HEK293 (cell line): Measurements from ENCODE around the gene CD81.

Source experiments
- CTCF ChIA-PET: fragments of 350-600 bp; formaldehyde crosslinking; extraction: SDS; loops from one replicate; lab custom pipeline; 2021; ENCODE audit warnings: antibody characterized with exemption; lab: Yijun Ruan, JAX
- POLR2A ChIA-PET: fragments of 300-600 bp; formaldehyde crosslinking; extraction: SDS; loops from one replicate; lab custom pipeline; 2020; ENCODE audit warnings: antibody characterized with exemption, inconsistent platforms; lab: Yijun Ruan, JAX
- H3K27ac ChIP-seq: fragments of 200-500 bp; sonication (Bioruptor generic); 2 replicates; pipeline ENCODE4 v1.5.1; 2014; ENCODE audit warnings: low read depth, low read length, control low read depth, inconsistent platforms; ENCODE audit errors: extremely low read depth
- H3K36me3 ChIP-seq, 2 experiments: fragments of 200-500 bp in 1 of 2; sonication (Bioruptor generic) in 1 of 2; 1 replicate in 1 of 2; 2 replicates in 1 of 2; pipeline ENCODE4 v1.5.1; 2014 to 2017; ENCODE audit warnings: inconsistent platforms in 2 of 2, low read length in 2 of 2; ENCODE audit not compliant: control insufficient read depth in 2 of 2, insufficient read depth in 1 of 2
- H3K4me1 ChIP-seq: fragments of 200-500 bp; sonication (Bioruptor generic); 2 replicates; pipeline ENCODE4 v1.5.1; 2014; ENCODE audit warnings: mild to moderate bottlenecking, low read length, inconsistent platforms; ENCODE audit not compliant: control insufficient read depth, insufficient read depth
- H3K4me3 ChIP-seq: 2 replicates; pipeline ENCODE4 v1.5.1; 2011; ENCODE audit warnings: low read depth, mild to moderate bottlenecking, control low read depth, low read length, moderate library complexity
- H3K9me3 ChIP-seq: fragments of 200-500 bp; sonication (Bioruptor generic); 2 replicates; pipeline ENCODE4 v1.5.1; 2014; ENCODE audit warnings: low read depth, low read length, inconsistent platforms; ENCODE audit not compliant: control insufficient read depth, insufficient read depth
- EGR2 ChIP-seq: fragments of 450-650 bp; formaldehyde crosslinking; IDR thresholded peaks from 2 replicates; pipeline ENCODE4 v1.5.1; 2016; ENCODE audit warnings: low read depth, missing biosample characterization, missing genetic modification characterization
- GLI4 ChIP-seq: fragments of 450-650 bp; formaldehyde crosslinking; IDR thresholded peaks from 2 replicates; pipeline ENCODE4 v1.5.1; 2016; ENCODE audit warnings: missing biosample characterization, missing genetic modification characterization
- HOXD13 ChIP-seq: sonication (generic); formaldehyde crosslinking; IDR thresholded peaks from 2 replicates; pipeline ENCODE4 v1.8.0; 2022; ENCODE audit warnings: missing genetic modification reagents, borderline replicate concordance
- KLF1 ChIP-seq: fragments of 450-650 bp; formaldehyde crosslinking; IDR thresholded peaks from 2 replicates; pipeline ENCODE4 v1.5.1; 2016; ENCODE audit warnings: missing biosample characterization, missing genetic modification characterization
- PRDM6 ChIP-seq: fragments of 450-650 bp; formaldehyde crosslinking; IDR thresholded peaks from 2 replicates; pipeline ENCODE4 v1.5.1; 2017; ENCODE audit warnings: missing biosample characterization, missing genetic modification characterization
- SCRT2 ChIP-seq: fragments of 450-650 bp; formaldehyde crosslinking; IDR thresholded peaks from 2 replicates; pipeline ENCODE4 v1.5.1; 2016; ENCODE audit warnings: missing biosample characterization, missing genetic modification characterization
- SP7 ChIP-seq: fragments of 450-650 bp; formaldehyde crosslinking; IDR thresholded peaks from 2 replicates; pipeline ENCODE4 v1.5.1; 2016; ENCODE audit warnings: missing biosample characterization, missing genetic modification characterization
- ZBTB20 ChIP-seq: fragments of 450-650 bp; formaldehyde crosslinking; IDR thresholded peaks from 2 replicates; pipeline ENCODE4 v1.5.1; 2016; ENCODE audit warnings: missing biosample characterization, missing genetic modification characterization
- ZEB2 ChIP-seq: fragments of 450-650 bp; formaldehyde crosslinking; IDR thresholded peaks from 2 replicates; pipeline ENCODE4 v1.5.1; 2016; ENCODE audit warnings: missing biosample characterization, missing genetic modification characterization
- ZNF155 ChIP-seq: fragments of 450-650 bp; formaldehyde crosslinking; IDR thresholded peaks from 2 replicates; pipeline ENCODE4 v1.5.1; 2016; ENCODE audit warnings: missing biosample characterization, missing genetic modification characterization
- ZNF174 ChIP-seq: fragments of 450-650 bp; formaldehyde crosslinking; IDR thresholded peaks from 2 replicates; pipeline ENCODE4 v1.5.0; 2017; ENCODE audit warnings: missing biosample characterization, mild to moderate bottlenecking, missing genetic modification characterization
- ZNF175 ChIP-seq: fragments of 450-650 bp; formaldehyde crosslinking; IDR thresholded peaks from 2 replicates; pipeline ENCODE4 v1.5.1; 2016; ENCODE audit warnings: missing biosample characterization, missing genetic modification characterization
- ZNF223 ChIP-seq: fragments of 450-650 bp; formaldehyde crosslinking; IDR thresholded peaks from 2 replicates; pipeline ENCODE4 v1.5.1; 2016; ENCODE audit warnings: missing biosample characterization, missing genetic modification characterization
- ZNF266 ChIP-seq: fragments of 450-650 bp; formaldehyde crosslinking; IDR thresholded peaks from 2 replicates; pipeline ENCODE4 v1.5.1; 2016; ENCODE audit warnings: missing biosample characterization, missing genetic modification characterization, low read depth
- ZNF473 ChIP-seq: fragments of 450-650 bp; formaldehyde crosslinking; IDR thresholded peaks from 2 replicates; pipeline ENCODE4 v1.5.1; 2017; ENCODE audit warnings: missing biosample characterization, missing genetic modification characterization
- ZNF513 ChIP-seq: fragments of 450-650 bp; IDR thresholded peaks from 2 replicates; pipeline ENCODE4 v1.5.1; 2018; ENCODE audit warnings: missing biosample characterization, missing genetic modification characterization
- ZNF544 ChIP-seq: fragments of 450-650 bp; formaldehyde crosslinking; IDR thresholded peaks from 2 replicates; pipeline ENCODE4 v1.5.0; 2017; ENCODE audit warnings: missing biosample characterization, missing genetic modification characterization
- ZNF580 ChIP-seq: fragments of 450-650 bp; formaldehyde crosslinking; IDR thresholded peaks from 2 replicates; pipeline ENCODE4 v1.5.1; 2016; ENCODE audit warnings: missing biosample characterization, missing genetic modification characterization
- ZNF596 ChIP-seq: fragments of 450-650 bp; IDR thresholded peaks from 2 replicates; pipeline ENCODE4 v1.5.0; 2018; ENCODE audit warnings: missing biosample characterization, mild to moderate bottlenecking, missing genetic modification characterization, moderate library complexity
- ZNF600 ChIP-seq: fragments of 450-650 bp; formaldehyde crosslinking; IDR thresholded peaks from 2 replicates; pipeline ENCODE4 v1.5.1; 2016; ENCODE audit warnings: missing biosample characterization, missing genetic modification characterization
- ZNF623 ChIP-seq: fragments of 450-650 bp; formaldehyde crosslinking; IDR thresholded peaks from 2 replicates; pipeline ENCODE4 v1.5.1; 2016; ENCODE audit warnings: missing biosample characterization, missing genetic modification characterization
- ZNF626 ChIP-seq: fragments of 450-650 bp; sonication (Bioruptor Pico); formaldehyde crosslinking; IDR thresholded peaks from 2 replicates; pipeline ENCODE4 v1.5.1; 2018; ENCODE audit warnings: missing biosample characterization, missing genetic modification characterization, inconsistent platforms
- ZNF701 ChIP-seq: fragments of 450-650 bp; formaldehyde crosslinking; IDR thresholded peaks from 2 replicates; pipeline ENCODE4 v1.5.1; 2016; ENCODE audit warnings: missing biosample characterization, missing genetic modification characterization
- ZSCAN16 ChIP-seq: fragments of 450-650 bp; formaldehyde crosslinking; IDR thresholded peaks from 2 replicates; pipeline ENCODE4 v1.5.1; 2016; ENCODE audit warnings: missing biosample characterization, missing genetic modification characterization

Gene CD81

DNA sequence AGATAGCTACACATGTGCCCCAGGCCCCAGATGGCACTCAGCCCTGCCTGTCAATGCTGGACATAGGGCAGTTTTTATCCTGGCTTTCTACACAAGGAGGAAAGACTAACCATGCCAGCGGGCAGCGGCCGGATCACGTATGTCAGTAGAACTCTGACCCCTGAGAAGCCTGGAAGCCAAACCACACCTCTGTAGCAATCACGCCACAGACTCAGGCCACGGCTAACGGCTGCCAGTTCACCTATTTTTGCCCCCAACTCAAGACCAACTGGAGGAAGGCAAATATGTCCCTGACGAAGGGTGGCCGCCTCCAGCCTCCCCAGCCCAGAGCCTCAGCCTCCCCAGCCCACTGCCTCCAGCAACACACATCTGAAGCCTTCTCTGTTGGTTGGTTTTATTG lies 7.2 kb upstream of the CD81 start:
- ChIA-PET POLR2A (no interaction called here), CTCF (no interaction called here)
- no peaks in the 10 kb centered on the region for H3K9me3 ChIP-seq
- H3K27ac ChIP-seq, result no peak overlapping the region
- H3K4me3 ChIP-seq, result no peak overlapping the region
- no peak for TF ChIP-seq ZNF623 (tag by site-specific recombination)
- TF ChIP-seq ZNF174 (tag by site-specific recombination), result no peak
- TF ChIP-seq ZEB2 (tag by site-specific recombination), result no peak
- TF ChIP-seq ZNF513 (tag by site-specific recombination), result no peak
- no peak for TF ChIP-seq ZNF596 (tag by site-specific recombination)
- no peak for TF ChIP-seq ZNF701 (tag by site-specific recombination)
- TF ChIP-seq ZNF544 (tag by site-specific recombination), result no peak
- no peak for TF ChIP-seq ZSCAN16
- TF ChIP-seq HOXD13, result no peak
- H3K4me1 ChIP-seq, result no peaks in the 10 kb centered on the region
- no peaks in the 10 kb centered on the region for H3K36me3 ChIP-seq

DNA sequence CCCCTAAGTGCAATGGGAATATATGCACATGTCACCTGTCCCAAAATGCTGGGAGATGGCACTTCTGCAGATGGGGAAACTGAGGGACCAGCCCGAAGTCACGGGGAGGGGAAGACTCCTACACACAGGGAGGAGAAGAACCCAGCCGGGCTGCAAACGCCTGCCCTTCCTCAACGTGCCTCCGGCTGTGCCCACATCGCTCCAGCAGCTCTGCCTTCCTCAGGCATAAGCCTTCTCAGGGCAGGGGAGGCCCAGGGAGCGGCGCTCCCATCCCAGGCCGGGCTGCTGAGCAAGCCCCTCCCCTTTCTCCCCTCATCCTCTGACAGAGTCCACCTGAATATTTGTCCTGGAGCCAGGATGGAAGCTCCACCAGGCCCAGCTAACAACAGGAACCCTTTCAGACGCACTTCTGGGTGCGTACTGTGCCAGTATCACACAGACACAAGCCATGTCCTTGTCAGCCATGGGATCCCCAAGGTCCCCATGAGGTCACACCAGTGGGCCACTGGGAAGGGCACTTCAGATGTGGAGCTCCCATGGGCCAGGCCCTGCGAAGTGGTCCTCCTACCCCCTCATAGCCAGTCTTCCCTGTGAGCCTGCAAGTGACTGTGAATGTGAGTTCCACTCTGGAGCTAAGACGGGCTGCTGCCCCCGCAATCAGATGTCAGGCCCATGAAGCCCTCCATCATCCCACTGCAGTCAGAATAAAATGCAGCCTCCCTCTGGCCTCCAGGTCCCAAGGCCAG lies 2.5 kb upstream of the CD81 start:
- H3K4me3 ChIP-seq, result no peak overlapping the region
- H3K4me1 ChIP-seq, result no peaks in the 10 kb centered on the region
- peaks cover 0 to 2% of the 10 kb centered on the region in 2 experiments; a peak in 1 of 3 replicates for H3K36me3 ChIP-seq
- H3K9me3 ChIP-seq, result no peaks in the 10 kb centered on the region
- CTCF ChIA-PET, result interaction anchor here (0.6 to 1.4 kb wide), 4 partner anchors 17 to 70 kb away, joined by 3 to 4 read pairs (median 3); no protein-coding TSS in a partner anchor
- TF ChIP-seq SCRT2 (tag by site-specific recombination), result no peak
- TF ChIP-seq ZBTB20 (tag by site-specific recombination), result no peak
- TF ChIP-seq ZNF580 (tag by site-specific recombination), result no peak
- no peak for TF ChIP-seq PRDM6
- no peak for TF ChIP-seq EGR2
- no peak for TF ChIP-seq ZNF473 (tag by site-specific recombination)
- TF ChIP-seq ZNF175 (tag by site-specific recombination), result no peak
- TF ChIP-seq ZNF600 (tag by site-specific recombination), result no peak
- TF ChIP-seq GLI4 (tag by site-specific recombination), result no peak
- TF ChIP-seq ZNF544 (tag by site-specific recombination), result no peak
- TF ChIP-seq ZNF155 (tag by site-specific recombination), result no peak
- TF ChIP-seq ZNF223 (tag by site-specific recombination), result no peak
- TF ChIP-seq ZNF626 (tag by site-specific recombination), result no peak
- no peak for TF ChIP-seq KLF1 (tag by site-specific recombination)
- no peak for TF ChIP-seq ZNF266
- TF ChIP-seq SP7 (tag by site-specific recombination), result no peak
- POLR2A ChIA-PET, result interaction anchor here (0.6 kb wide), 1 partner anchor 797 kb away, joined by 4 read pairs; no protein-coding TSS in a partner anchor
- no peak overlapping the region for H3K27ac ChIP-seq
